Mesenchymal stem cell (in vitro differentiated cells and primary cell): ENCODE results near the gene MTHFD1L.
A peak's percentile ranks its signal among the peaks of the same experiment; 100 is the strongest.
"Not testable (repeated sequence)": the region's sequence is repeated elsewhere in the genome, so short reads cannot be mapped to it uniquely, and the experiment has no call there.

ENCODE experiments used
- DNase-seq: peaks from one replicate; pipeline ENCODE4 v3.0.0-alpha.2; 2013
- H2AFZ ChIP-seq: one replicate; pipeline ENCODE4 v1.6.1; 2013; ENCODE audit warnings: low read depth, mild to moderate bottlenecking, control low read depth, inconsistent platforms, low read length, moderate library complexity
- H2AK5ac ChIP-seq: 2 replicates; pipeline ENCODE4 v1.6.1; 2013; ENCODE audit warnings: low read length, moderate library complexity, mild to moderate bottlenecking, inconsistent platforms; ENCODE audit not compliant: severe bottlenecking
- H2BK120ac ChIP-seq: one replicate; pipeline ENCODE4 v1.6.1; 2013; ENCODE audit warnings: low read depth, mild to moderate bottlenecking, inconsistent platforms, low read length, moderate library complexity
- H2BK12ac ChIP-seq, 2 experiments: one replicate each; pipeline ENCODE4 v1.6.1; 2013; ENCODE audit warnings: inconsistent platforms in 2 of 2, low read length in 2 of 2, mild to moderate bottlenecking in 2 of 2, moderate library complexity in 2 of 2, control low read depth in 1 of 2
- H2BK15ac ChIP-seq: one replicate; pipeline ENCODE4 v1.6.1; 2013; ENCODE audit warnings: mild to moderate bottlenecking, low read depth, inconsistent platforms; ENCODE audit not compliant: poor library complexity, severe bottlenecking
- H2BK5ac ChIP-seq: 2 replicates; pipeline ENCODE4 v1.6.1; 2013; ENCODE audit warnings: low read depth, mild to moderate bottlenecking, low read length, control low read depth, inconsistent platforms; ENCODE audit not compliant: poor library complexity, severe bottlenecking
- H3K14ac ChIP-seq, 2 experiments: one replicate each; pipeline ENCODE4 v1.6.1; 2013; ENCODE audit warnings: inconsistent platforms in 2 of 2, low read length in 2 of 2, control low read depth in 1 of 2, mild to moderate bottlenecking in 1 of 2, moderate library complexity in 1 of 2
- H3K18ac ChIP-seq, 2 experiments: one replicate each; pipeline ENCODE4 v1.6.1; 2013; ENCODE audit warnings: inconsistent platforms in 2 of 2, low read length in 2 of 2, control low read depth in 1 of 2, low read depth in 1 of 2, mild to moderate bottlenecking in 1 of 2
- H3K23ac ChIP-seq, 2 experiments: one replicate each; pipeline ENCODE4 v1.6.1; 2013; ENCODE audit warnings: inconsistent platforms in 2 of 2, low read length in 2 of 2, mild to moderate bottlenecking in 2 of 2, moderate library complexity in 2 of 2, control low read depth in 1 of 2
- H3K27ac ChIP-seq: 2 replicates; pipeline ENCODE4 v1.5.1; 2013; ENCODE audit warnings: mild to moderate bottlenecking, moderate library complexity, low read length, control low read depth, inconsistent platforms; ENCODE audit not compliant: poor library complexity, severe bottlenecking
- H3K27me3 ChIP-seq, 2 experiments: 2 replicates each; pipeline versions ENCODE4 v1.6.1 to v1.7.0; 2013; ENCODE audit warnings: low read length in 2 of 2, mild to moderate bottlenecking in 2 of 2, moderate library complexity in 2 of 2, control low read depth in 1 of 2, inconsistent platforms in 1 of 2; ENCODE audit not compliant: control insufficient read depth in 1 of 2, insufficient read depth in 1 of 2
- H3K36me3 ChIP-seq, 2 experiments: 2 replicates each; pipeline versions ENCODE4 v1.6.1 to v1.7.0; 2013; ENCODE audit warnings: low read length in 2 of 2, control low read depth in 1 of 2, inconsistent platforms in 1 of 2, low read depth in 1 of 2, mild to moderate bottlenecking in 1 of 2; ENCODE audit not compliant: insufficient read depth in 2 of 2, control insufficient read depth in 1 of 2
- H3K4ac ChIP-seq, 2 experiments: one replicate each; pipeline ENCODE4 v1.6.1; 2013; ENCODE audit warnings: inconsistent platforms in 2 of 2, low read length in 2 of 2, mild to moderate bottlenecking in 2 of 2, moderate library complexity in 2 of 2, control low read depth in 1 of 2, low read depth in 1 of 2
- H3K4me1 ChIP-seq: 2 replicates; pipeline ENCODE4 v1.6.1; 2013; ENCODE audit warnings: low read depth, low read length, control low read depth; ENCODE audit not compliant: control insufficient read depth, insufficient read depth
- H3K4me2 ChIP-seq: 2 replicates; pipeline ENCODE4 v1.6.1; 2013; ENCODE audit warnings: low read length, mild to moderate bottlenecking, inconsistent platforms; ENCODE audit not compliant: poor library complexity, severe bottlenecking
- H3K4me3 ChIP-seq, 2 experiments: 2 replicates each; pipeline versions ENCODE4 v1.5.1 to v1.7.0; 2013; ENCODE audit warnings: low read length in 2 of 2, mild to moderate bottlenecking in 2 of 2, control low read depth in 1 of 2, low read depth in 1 of 2; ENCODE audit not compliant: insufficient read depth in 1 of 2
- H3K79me1 ChIP-seq: replicated peaks from 2 replicates; pipeline ENCODE4 v1.6.1; 2013; ENCODE audit warnings: mild to moderate bottlenecking, control low read depth, low read length, inconsistent platforms; ENCODE audit not compliant: poor library complexity, severe bottlenecking
- H3K9ac ChIP-seq: 2 replicates; pipeline ENCODE4 v1.7.0; 2013; ENCODE audit warnings: mild to moderate bottlenecking, low read length, moderate library complexity
- H3K9me3 ChIP-seq: 2 replicates; pipeline ENCODE4 v1.7.0; 2013; ENCODE audit warnings: mild to moderate bottlenecking, low read length; ENCODE audit not compliant: control insufficient read depth
- H4K8ac ChIP-seq: one replicate; pipeline ENCODE4 v1.6.1; 2013; ENCODE audit warnings: inconsistent platforms, mild to moderate bottlenecking, low read length, moderate library complexity
- H4K91ac ChIP-seq: one replicate; pipeline ENCODE4 v1.6.1; 2013; ENCODE audit warnings: mild to moderate bottlenecking, low read length, inconsistent platforms
- WGBS: methylation state at CpG from one replicate; pipeline ENCODE4 v1.1.7; 2013; ENCODE audit warnings: mixed read lengths; 5-methylcytosine and 5-hydroxymethylcytosine counted together

Gene MTHFD1L

DNA sequence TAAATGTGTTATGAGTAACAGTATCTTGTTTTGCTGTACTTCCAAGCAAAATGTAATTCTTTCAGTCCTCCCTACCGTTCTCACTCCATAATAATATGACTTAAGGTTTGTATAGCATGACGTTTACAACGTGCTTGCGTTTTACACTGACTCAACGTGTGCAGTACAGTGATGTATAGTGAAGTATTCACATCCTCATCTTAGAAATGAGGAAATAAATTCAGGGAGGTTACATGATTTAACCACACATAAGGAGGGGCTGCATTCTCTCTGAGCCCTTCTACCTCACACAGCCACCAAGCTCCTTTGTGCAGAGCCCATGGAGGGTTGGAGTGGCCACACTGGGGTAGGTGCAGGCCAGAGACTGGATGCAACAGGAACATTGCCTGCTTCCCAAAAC, 164.5 kb downstream of the MTHFD1L start:
- Histone ChIP-seq H2BK120ac (no peak overlapping the region), H3K9ac (no peak overlapping the region), H2BK5ac (no peak overlapping the region), H3K27me3 (no peaks in the 10 kb centered on the region), H2AK5ac (no peak overlapping the region), H3K4me2 (no peak overlapping the region), H2BK15ac (no peak overlapping the region), H3K9me3 (peaks cover 3% of the 10 kb centered on the region), H3K4me3 (no peak overlapping the region), H4K91ac (no peak overlapping the region), H3K79me1 (peaks cover 7% of the 10 kb centered on the region), H3K27ac (no peak overlapping the region), H3K36me3 (peaks cover 20 to 29% of the 10 kb centered on the region in 2 experiments), H3K4ac (peak overlapping the region in 1 of 2 experiments; percentile 66), H2AFZ (no peak overlapping the region), H3K18ac (peak overlapping the region in 1 of 2 experiments; percentile 80), H4K8ac (no peak overlapping the region), H3K23ac (no peak overlapping the region), H2BK12ac (no peak overlapping the region), H3K4me1 (peaks cover 2% of the 10 kb centered on the region), H3K14ac (no peak overlapping the region)
- WGBS: no CpG with 5 or more reads among the region's 5 CpGs
- no peak for DNase-seq

DNA sequence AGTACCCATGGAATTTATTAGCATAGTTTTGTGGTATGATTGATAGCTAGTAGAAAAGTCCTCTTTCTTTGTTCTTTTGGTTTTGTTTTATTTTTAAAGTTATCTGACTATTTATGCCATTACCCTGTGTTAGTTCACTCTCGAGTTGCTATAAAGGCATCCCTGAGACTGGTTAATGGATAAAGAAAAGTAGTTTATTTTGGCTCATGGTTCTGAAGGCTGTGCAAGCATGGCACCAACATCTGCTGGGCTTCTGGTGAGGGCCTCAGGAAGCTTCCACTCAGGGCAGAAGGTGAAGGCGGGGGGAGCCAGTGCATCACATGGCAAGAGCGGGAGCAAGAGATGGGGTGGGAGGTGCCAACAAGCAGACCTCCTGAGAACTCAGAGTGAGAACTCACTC, 166.5 kb downstream of the MTHFD1L start:
- no peak overlapping the region for H3K27ac ChIP-seq
- H3K9me3 ChIP-seq: peaks cover 3% of the 10 kb centered on the region
- DNase-seq: no peak
- no peak overlapping the region for H3K23ac ChIP-seq
- no peak overlapping the region for H2AFZ ChIP-seq
- no peaks in the 10 kb centered on the region for H3K27me3 ChIP-seq
- no peak overlapping the region for H2BK12ac ChIP-seq
- no peak overlapping the region for H4K91ac ChIP-seq
- no peak overlapping the region for H3K9ac ChIP-seq
- no peak overlapping the region for H3K4me3 ChIP-seq
- no peak overlapping the region for H4K8ac ChIP-seq
- WGBS: 100% methylated on average over 3 of the region's 3 CpGs
- no peak overlapping the region for H2BK120ac ChIP-seq
- H2BK5ac ChIP-seq: no peak overlapping the region
- no peak overlapping the region for H3K14ac ChIP-seq
- no peak overlapping the region for H3K18ac ChIP-seq
- H3K36me3 ChIP-seq: peaks cover 19 to 28% of the 10 kb centered on the region in 2 experiments
- no peak overlapping the region for H2BK15ac ChIP-seq
- H3K4me1 ChIP-seq: peaks cover 8% of the 10 kb centered on the region
- H3K4me2 ChIP-seq: no peak overlapping the region
- H3K79me1 ChIP-seq: peaks cover 3% of the 10 kb centered on the region
- no peak overlapping the region for H3K4ac ChIP-seq
- H2AK5ac ChIP-seq: no peak overlapping the region

- no peaks in the 10 kb centered on the region for H3K9me3 ChIP-seq
- H3K79me1 ChIP-seq: peaks cover 9% of the 10 kb centered on the region
- no peak for DNase-seq
- no peak overlapping the region for H2BK5ac ChIP-seq
- peak overlapping the region in 1 of 2 experiments; percentile 11 for H3K14ac ChIP-seq
- no peak overlapping the region for H3K23ac ChIP-seq
- no peak overlapping the region for H2AFZ ChIP-seq
- 97% methylated on average over 6 of the region's 10 CpGs for WGBS
- no peak overlapping the region for H3K9ac ChIP-seq
- peak overlapping the region; percentile 46 for H2AK5ac ChIP-seq
- no peak overlapping the region for H2BK120ac ChIP-seq
- no peak overlapping the region for H3K18ac ChIP-seq
- H4K91ac ChIP-seq: no peak overlapping the region
- H3K27me3 ChIP-seq: no peaks in the 10 kb centered on the region
- no peak overlapping the region for H3K4me2 ChIP-seq
- H3K4me3 ChIP-seq: no peak overlapping the region
- H2BK12ac ChIP-seq: peak overlapping the region; percentile 51 to 69
- peaks cover 18 to 39% of the 10 kb centered on the region in 2 experiments for H3K36me3 ChIP-seq
- peaks cover 14% of the 10 kb centered on the region for H3K4me1 ChIP-seq
- peak overlapping the region; percentile 78 for H3K27ac ChIP-seq
- H2BK15ac ChIP-seq: no peak overlapping the region
- H4K8ac ChIP-seq: no peak overlapping the region
- H3K4ac ChIP-seq: peak overlapping the region in 1 of 2 experiments; percentile 7
Measured at GRCh38 chr6:151034825-151035781, 169.6 kb downstream of the MTHFD1L start.

GRCh38 chr6:151036211-151036721, 170.8 kb downstream of the MTHFD1L start:
- not testable (repeated sequence) for H2AK5ac ChIP-seq, H4K91ac ChIP-seq, H3K23ac ChIP-seq, H3K79me1 ChIP-seq, H3K4me3 ChIP-seq, H2BK120ac ChIP-seq, H2BK15ac ChIP-seq, H4K8ac ChIP-seq, H3K4me2 ChIP-seq, H3K14ac ChIP-seq, H3K4ac ChIP-seq, H2AFZ ChIP-seq, H3K27me3 ChIP-seq, H3K9me3 ChIP-seq, H2BK12ac ChIP-seq
- Histone ChIP-seq H3K4me1 (peaks cover 20% of the 10 kb centered on the region), H3K27ac (peak overlapping the region; percentile 82), H3K9ac (peak overlapping the region; percentile 69), H3K36me3 (peaks cover 14 to 37% of the 10 kb centered on the region in 2 experiments), H2BK5ac (peak overlapping the region; percentile 68), H3K18ac (peak overlapping the region in 1 of 2 experiments; percentile 66)
- WGBS: 0% methylated on average over 3 of the region's 3 CpGs
- DNase-seq: peak; percentile 96
